Stimulated activated naive CD8-positive, alpha-beta T cell treated with anti-CD3 and anti-CD28 coated beads, Interleukin-15, amount 100 ng/mL, for 72 hours (primary cell): ENCODE measurements around the gene TUBB1.

ENCODE experiments used
- ATAC-seq: fragments of 150-1000 bp; cut with Tn5 transposase; 2 replicates; pipeline ENCODE4 v1.10.0; 2021; ENCODE audit warnings: mild to moderate bottlenecking, moderate library complexity
- DNase-seq, 2 donors: peaks; one replicate each; pipeline ENCODE4 v3.0.0; 2021 to 2022
- H3K27ac Mint-ChIP-seq, 2 donors: one replicate each; pipeline ENCODE4 v1.8.0; 2022; ENCODE audit warnings: mild to moderate bottlenecking in 2 of 2, mixed read lengths in 2 of 2, moderate library complexity in 2 of 2
- H3K27me3 Mint-ChIP-seq: one replicate; pipeline ENCODE4 v1.8.0; 2022; ENCODE audit warnings: mixed read lengths
- H3K4me1 Mint-ChIP-seq: one replicate; pipeline ENCODE4 v1.8.0; 2022; ENCODE audit warnings: mild to moderate bottlenecking, mixed read lengths
- H3K4me3 Mint-ChIP-seq, 2 donors: one replicate each; pipeline ENCODE4 v1.8.0; 2022; ENCODE audit warnings: mild to moderate bottlenecking in 2 of 2, mixed read lengths in 2 of 2, moderate library complexity in 1 of 2
- H3K9me3 Mint-ChIP-seq, 2 donors: one replicate each; pipeline ENCODE4 v1.8.0; 2022; ENCODE audit warnings: mixed read lengths in 2 of 2

The TUBB1 gene

GRCh38 chr20:59051666-59052185, 32.5 kb downstream of the TUBB1 start:
- H3K4me1 Mint-ChIP-seq: peaks cover 19% of the 10 kb centered on the region
- no peak for ATAC-seq
- peaks cover 35% of the 10 kb centered on the region for H3K27me3 Mint-ChIP-seq
- no peaks in the 10 kb centered on the region for H3K9me3 Mint-ChIP-seq
- H3K4me3 Mint-ChIP-seq: no peak overlapping the region
- no peak for DNase-seq
- H3K27ac Mint-ChIP-seq: no peak overlapping the region

GRCh38 chr20:59055302-59055701, 36.1 kb downstream of the TUBB1 start:
- no peaks in the 10 kb centered on the region for H3K4me1 Mint-ChIP-seq
- no peak overlapping the region for H3K4me3 Mint-ChIP-seq
- no peaks in the 10 kb centered on the region for H3K9me3 Mint-ChIP-seq
- no peak for DNase-seq
- H3K27ac Mint-ChIP-seq: no peak overlapping the region
- no peak for ATAC-seq
- H3K27me3 Mint-ChIP-seq: peaks cover 21% of the 10 kb centered on the region

GRCh38 chr20:59062081-59062480, 42.9 kb downstream of the TUBB1 start:
- no peaks in the 10 kb centered on the region for H3K4me1 Mint-ChIP-seq
- no peak for DNase-seq
- no peak overlapping the region for H3K27ac Mint-ChIP-seq
- no peak for ATAC-seq
- no peak overlapping the region for H3K4me3 Mint-ChIP-seq
- H3K9me3 Mint-ChIP-seq: no peaks in the 10 kb centered on the region
- peaks cover 17% of the 10 kb centered on the region for H3K27me3 Mint-ChIP-seq

GRCh38 chr20:59063358-59064213, 44.4 kb downstream of the TUBB1 start:
- Mint-ChIP-seq H3K9me3 (no peaks in the 10 kb centered on the region), H3K27ac (no peak overlapping the region), H3K27me3 (peaks cover 25% of the 10 kb centered on the region), H3K4me3 (no peak overlapping the region), H3K4me1 (no peaks in the 10 kb centered on the region)
- no peak for DNase-seq
- no peak for ATAC-seq

- ATAC-seq: no peak
- DNase-seq: no peak
- H3K27me3 Mint-ChIP-seq: peaks cover 25% of the 10 kb centered on the region
- no peak overlapping the region for H3K4me3 Mint-ChIP-seq
- H3K9me3 Mint-ChIP-seq: no peaks in the 10 kb centered on the region
- H3K27ac Mint-ChIP-seq: no peak overlapping the region
- no peaks in the 10 kb centered on the region for H3K4me1 Mint-ChIP-seq
These were observed 45.0 kb downstream of the TUBB1 start for GRCh38 chr20:59064214-59064722.

GRCh38 chr20:59068534-59068933, 49.3 kb downstream of the TUBB1 start:
- DNase-seq: no peak
- Mint-ChIP-seq H3K27ac (no peak overlapping the region), H3K4me1 (peaks cover 16% of the 10 kb centered on the region), H3K4me3 (no peak overlapping the region), H3K27me3 (peaks cover 21% of the 10 kb centered on the region), H3K9me3 (no peaks in the 10 kb centered on the region)
- ATAC-seq: no peak

- DNase-seq (no peak), ATAC-seq (no peak)
- Mint-ChIP-seq H3K9me3 (no peaks in the 10 kb centered on the region), H3K4me3 (no peak overlapping the region), H3K4me1 (peaks cover 21% of the 10 kb centered on the region), H3K27me3 (peaks cover 16% of the 10 kb centered on the region), H3K27ac (no peak overlapping the region)
These were observed 49.8 kb downstream of the TUBB1 start for GRCh38 chr20:59069026-59069425.

GRCh38 chr20:59071216-59071615, 52.0 kb downstream of the TUBB1 start:
- peaks cover 43% of the 10 kb centered on the region for H3K4me1 Mint-ChIP-seq
- no peak overlapping the region for H3K27ac Mint-ChIP-seq
- H3K9me3 Mint-ChIP-seq: no peaks in the 10 kb centered on the region
- H3K4me3 Mint-ChIP-seq: no peak overlapping the region
- ATAC-seq (no peak), DNase-seq (no peak)
- H3K27me3 Mint-ChIP-seq: peaks cover 25% of the 10 kb centered on the region

- Mint-ChIP-seq H3K4me3 (no peak overlapping the region), H3K27ac (no peak overlapping the region), H3K4me1 (peaks cover 67% of the 10 kb centered on the region), H3K9me3 (no peaks in the 10 kb centered on the region), H3K27me3 (peaks cover 18% of the 10 kb centered on the region)
- no peak for DNase-seq
- ATAC-seq: no peak
These were observed 54.4 kb downstream of the TUBB1 start for GRCh38 chr20:59073582-59073981.

- Mint-ChIP-seq H3K4me1 (peaks cover 76% of the 10 kb centered on the region), H3K4me3 (peak overlapping the region; percentile 5 to 25)
- no peak for DNase-seq
These were observed 55.2 kb downstream of the TUBB1 start for GRCh38 chr20:59074456-59074855.

GRCh38 chr20:59075934-59076508, 56.8 kb downstream of the TUBB1 start:
- ATAC-seq (peak; percentile 74), DNase-seq (peak in 1 of 2 donors; percentile 12)
- H3K4me3 Mint-ChIP-seq: peak overlapping the region; percentile 71 to 77
- peaks cover 28% of the 10 kb centered on the region for H3K27me3 Mint-ChIP-seq
- H3K4me1 Mint-ChIP-seq: peaks cover 72% of the 10 kb centered on the region
- H3K27ac Mint-ChIP-seq: peak overlapping the region in 1 of 2 donors; percentile 82
- H3K9me3 Mint-ChIP-seq: no peaks in the 10 kb centered on the region

More at GRCh38 chr20:59074456-59074855, 55.2 kb downstream of the TUBB1 start:
- peaks cover 18% of the 10 kb centered on the region for H3K27me3 Mint-ChIP-seq
- no peak overlapping the region for H3K27ac Mint-ChIP-seq
- no peaks in the 10 kb centered on the region for H3K9me3 Mint-ChIP-seq
- peak; percentile 89 for ATAC-seq
